Trophoblast cell (in vitro differentiated cells and primary cell): ENCODE measurements around the gene CFAP100.

Experiments
- DNase-seq, 2 donors: peaks; one replicate each; pipeline ENCODE4 v3.0.0-alpha.2; 2016
- H2AFZ ChIP-seq: 2 replicates; pipeline ENCODE4 v1.6.1; 2013; ENCODE audit warnings: low read length, moderate library complexity, mild to moderate bottlenecking; ENCODE audit not compliant: insufficient read depth, poor library complexity
- H2AK5ac ChIP-seq: 2 replicates; pipeline ENCODE4 v1.6.1; 2013; ENCODE audit warnings: mild to moderate bottlenecking, low read length
- H2BK120ac ChIP-seq: 2 replicates; pipeline ENCODE4 v1.6.1; 2013; ENCODE audit warnings: low read length, mild to moderate bottlenecking, moderate library complexity; ENCODE audit not compliant: insufficient read depth, poor library complexity
- H2BK12ac ChIP-seq: 2 replicates; pipeline ENCODE4 v1.6.1; 2013; ENCODE audit warnings: mild to moderate bottlenecking, low read length, moderate library complexity
- H2BK5ac ChIP-seq: 2 replicates; pipeline ENCODE4 v1.6.1; 2013; ENCODE audit warnings: low read length, low read depth, moderate library complexity, mild to moderate bottlenecking; ENCODE audit not compliant: poor library complexity
- H3K14ac ChIP-seq: 2 replicates; pipeline ENCODE4 v1.6.1; 2013; ENCODE audit warnings: mild to moderate bottlenecking, low read length
- H3K18ac ChIP-seq: 2 replicates; pipeline ENCODE4 v1.6.1; 2013; ENCODE audit warnings: mild to moderate bottlenecking, low read length
- H3K23ac ChIP-seq: 2 replicates; pipeline ENCODE4 v1.6.1; 2013; ENCODE audit warnings: low read length
- H3K27ac ChIP-seq: 2 replicates; pipeline ENCODE4 v1.5.1; 2013; ENCODE audit warnings: low read depth, mild to moderate bottlenecking, inconsistent platforms, low read length, moderate library complexity
- H3K27me3 ChIP-seq: 2 replicates; pipeline ENCODE4 v1.6.1; 2013; ENCODE audit warnings: inconsistent platforms, mild to moderate bottlenecking, low read length, moderate library complexity; ENCODE audit not compliant: insufficient read depth
- H3K36me3 ChIP-seq, 2 experiments: 1 replicate in 1 of 2; 2 replicates in 1 of 2; pipeline ENCODE4 v1.6.1; 2013; ENCODE audit warnings: low read length in 2 of 2, mild to moderate bottlenecking in 2 of 2, moderate library complexity in 1 of 2; ENCODE audit not compliant: insufficient read depth in 2 of 2, control insufficient read depth in 1 of 2
- H3K4ac ChIP-seq: 2 replicates; pipeline ENCODE4 v1.6.1; 2013; ENCODE audit warnings: low read depth, mild to moderate bottlenecking, low read length, moderate library complexity
- H3K4me1 ChIP-seq, 2 experiments: 1 replicate in 1 of 2; 2 replicates in 1 of 2; pipeline ENCODE4 v1.6.1; 2013; ENCODE audit warnings: low read length in 2 of 2, mild to moderate bottlenecking in 2 of 2, moderate library complexity in 1 of 2; ENCODE audit not compliant: insufficient read depth in 2 of 2, control insufficient read depth in 1 of 2
- H3K4me2 ChIP-seq: 2 replicates; pipeline ENCODE4 v1.6.1; 2013; ENCODE audit warnings: inconsistent platforms, mild to moderate bottlenecking, low read length, moderate library complexity
- H3K4me3 ChIP-seq: 2 replicates; pipeline ENCODE4 v1.5.1; 2013; ENCODE audit warnings: mild to moderate bottlenecking, low read depth, low read length, inconsistent platforms
- H3K79me1 ChIP-seq: one replicate; pipeline ENCODE4 v1.6.1; 2013; ENCODE audit warnings: low read length
- H3K79me2 ChIP-seq: 2 replicates; pipeline ENCODE4 v1.6.1; 2013; ENCODE audit warnings: low read length, mild to moderate bottlenecking; ENCODE audit not compliant: control insufficient read depth, insufficient read depth, poor library complexity
- H3K9ac ChIP-seq: 2 replicates; pipeline ENCODE4 v1.6.1; 2013; ENCODE audit warnings: mild to moderate bottlenecking, low read length
- H3K9me3 ChIP-seq: 2 replicates; pipeline ENCODE4 v1.6.1; 2013; ENCODE audit warnings: low read depth, mild to moderate bottlenecking, control low read depth, inconsistent platforms, low read length; ENCODE audit not compliant: insufficient read depth
- H4K12ac ChIP-seq: 2 replicates; pipeline ENCODE4 v1.6.1; 2013; ENCODE audit warnings: low read depth, mild to moderate bottlenecking, low read length, moderate library complexity
- H4K8ac ChIP-seq: 2 replicates; pipeline ENCODE4 v1.6.1; 2013; ENCODE audit warnings: low read depth, mild to moderate bottlenecking, low read length, moderate library complexity
- H4K91ac ChIP-seq: one replicate; pipeline ENCODE4 v1.6.1; 2013; ENCODE audit warnings: low read depth, mild to moderate bottlenecking, low read length, moderate library complexity
- WGBS: extraction: QIAGEN DNeasy Blood & Tissue Kit; methylation state at CpG from one replicate; pipeline ENCODE4 v1.1.7; 2013; ENCODE audit warnings: missing lambda C conversion rate; ENCODE audit not compliant: insufficient read length, insufficient coverage; ENCODE audit errors: extremely low coverage; 5-methylcytosine and 5-hydroxymethylcytosine counted together

Gene CFAP100

GRCh38 chr3:126360046-126360713 lies 34.5 kb upstream of the CFAP100 start:
- no peak overlapping the region for H2AK5ac ChIP-seq
- H3K9me3 ChIP-seq, result peaks cover 4% of the 10 kb centered on the region
- no CpG with 5 or more reads among the region's 3 CpGs for WGBS
- no peak overlapping the region for H3K4me2 ChIP-seq
- no peaks in the 10 kb centered on the region for H3K79me2 ChIP-seq
- no peaks in the 10 kb centered on the region for H3K79me1 ChIP-seq
- peak overlapping the region; percentile 1 for H3K23ac ChIP-seq
- no peak overlapping the region for H2BK12ac ChIP-seq
- H3K36me3 ChIP-seq, result no peaks in the 10 kb centered on the region
- no peak overlapping the region for H2BK5ac ChIP-seq
- no peak overlapping the region for H2AFZ ChIP-seq
- no peak overlapping the region for H3K18ac ChIP-seq
- no peak overlapping the region for H4K91ac ChIP-seq
- H4K12ac ChIP-seq, result no peak overlapping the region
- no peak for DNase-seq
- H3K27ac ChIP-seq, result no peak overlapping the region
- no peak overlapping the region for H3K4me3 ChIP-seq
- H2BK120ac ChIP-seq, result no peak overlapping the region
- peak overlapping the region; percentile 21 for H3K9ac ChIP-seq
- peaks cover 10% of the 10 kb centered on the region for H3K27me3 ChIP-seq
- H3K14ac ChIP-seq, result no peak overlapping the region
- H3K4me1 ChIP-seq, result peaks cover 7 to 8% of the 10 kb centered on the region in 2 experiments
- no peak overlapping the region for H4K8ac ChIP-seq
- H3K4ac ChIP-seq, result no peak overlapping the region

DNA sequence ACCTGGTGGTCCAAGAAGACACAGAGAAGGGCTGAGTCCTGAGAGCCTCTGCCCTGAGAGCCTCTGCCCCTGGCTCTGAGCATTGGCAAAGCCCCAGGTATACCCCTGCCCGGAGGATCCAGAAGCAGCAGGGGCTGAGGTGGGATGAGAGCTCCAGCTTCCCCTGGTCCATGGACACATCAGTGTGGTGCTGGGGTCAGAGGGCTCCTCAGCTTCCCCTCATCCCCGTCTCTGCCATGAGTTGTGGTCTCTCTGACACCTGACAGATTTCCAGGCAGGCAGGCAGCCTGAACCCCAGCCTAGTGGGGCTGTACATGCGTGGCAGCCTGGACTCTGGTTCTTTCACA lies 34.0 kb upstream of the CFAP100 start:
- H4K12ac ChIP-seq, result no peak overlapping the region
- no peak overlapping the region for H3K4ac ChIP-seq
- no peak overlapping the region for H4K8ac ChIP-seq
- no peak overlapping the region for H3K14ac ChIP-seq
- no peak overlapping the region for H3K9ac ChIP-seq
- no peak overlapping the region for H2BK5ac ChIP-seq
- no peak overlapping the region for H3K18ac ChIP-seq
- no peaks in the 10 kb centered on the region for H3K79me1 ChIP-seq
- no peak overlapping the region for H3K4me3 ChIP-seq
- no peak overlapping the region for H3K27ac ChIP-seq
- WGBS, result no CpG with 5 or more reads among the region's 3 CpGs
- H3K36me3 ChIP-seq, result no peaks in the 10 kb centered on the region
- H3K4me2 ChIP-seq, result no peak overlapping the region
- no peak overlapping the region for H2AFZ ChIP-seq
- no peak overlapping the region for H4K91ac ChIP-seq
- no peaks in the 10 kb centered on the region for H3K79me2 ChIP-seq
- no peak overlapping the region for H2BK120ac ChIP-seq
- H2BK12ac ChIP-seq, result no peak overlapping the region
- peaks cover 7 to 8% of the 10 kb centered on the region in 2 experiments for H3K4me1 ChIP-seq
- DNase-seq, result no peak
- no peak overlapping the region for H2AK5ac ChIP-seq
- peaks cover 4% of the 10 kb centered on the region for H3K9me3 ChIP-seq
- H3K27me3 ChIP-seq, result peaks cover 10% of the 10 kb centered on the region
- no peak overlapping the region for H3K23ac ChIP-seq

GRCh38 chr3:126361211-126361610 lies 33.5 kb upstream of the CFAP100 start:
- Histone ChIP-seq H4K91ac (no peak overlapping the region), H3K14ac (no peak overlapping the region)
- WGBS, result no CpG with 5 or more reads among the region's 9 CpGs

GRCh38 chr3:126364130-126364695 lies 30.5 kb upstream of the CFAP100 start:
- H3K27ac ChIP-seq, result no peak overlapping the region
- no peak overlapping the region for H4K8ac ChIP-seq
- WGBS, result no CpG with 5 or more reads among the region's 9 CpGs
- no peak overlapping the region for H3K4ac ChIP-seq
- H3K4me2 ChIP-seq, result no peak overlapping the region
- no peak overlapping the region for H3K9ac ChIP-seq
- no peak overlapping the region for H2BK5ac ChIP-seq
- no peak overlapping the region for H2AK5ac ChIP-seq
- no peaks in the 10 kb centered on the region for H3K79me2 ChIP-seq
- H3K9me3 ChIP-seq, result peaks cover 2% of the 10 kb centered on the region
- H2BK120ac ChIP-seq, result no peak overlapping the region
- H2BK12ac ChIP-seq, result no peak overlapping the region
- no peak overlapping the region for H4K12ac ChIP-seq
- no peak overlapping the region for H3K14ac ChIP-seq
- peaks cover 4% of the 10 kb centered on the region for H3K27me3 ChIP-seq
- H3K36me3 ChIP-seq, result no peaks in the 10 kb centered on the region
- no peak overlapping the region for H2AFZ ChIP-seq
- no peaks in the 10 kb centered on the region for H3K79me1 ChIP-seq
- no peak overlapping the region for H3K4me3 ChIP-seq
- H4K91ac ChIP-seq, result no peak overlapping the region
- no peak for DNase-seq
- H3K4me1 ChIP-seq, result no peaks in the 10 kb centered on the region
- no peak overlapping the region for H3K23ac ChIP-seq
- no peak overlapping the region for H3K18ac ChIP-seq

More at GRCh38 chr3:126361211-126361610, 33.5 kb upstream of the CFAP100 start:
- Histone ChIP-seq H3K79me1 (no peaks in the 10 kb centered on the region), H3K4me2 (no peak overlapping the region), H2AFZ (no peak overlapping the region), H4K12ac (no peak overlapping the region), H2AK5ac (no peak overlapping the region), H3K9ac (no peak overlapping the region), H2BK12ac (no peak overlapping the region), H3K4me1 (peaks cover 3 to 6% of the 10 kb centered on the region in 2 experiments), H2BK120ac (no peak overlapping the region), H3K23ac (no peak overlapping the region), H4K8ac (no peak overlapping the region), H3K27me3 (peaks cover 10% of the 10 kb centered on the region), H3K36me3 (no peaks in the 10 kb centered on the region), H3K9me3 (peaks cover 4% of the 10 kb centered on the region), H3K27ac (no peak overlapping the region), H3K4ac (no peak overlapping the region), H3K4me3 (no peak overlapping the region), H3K79me2 (no peaks in the 10 kb centered on the region), H3K18ac (no peak overlapping the region), H2BK5ac (no peak overlapping the region)
- DNase-seq, result no peak
